Liver (tissue), 9 donors: ENCODE data around the gene DAGLA. TPM values are rescaled to one million over a fixed set of nuclear protein-coding genes. Genes with fewer than 3 reads are reported as not detected.

Experiments
- DNase-seq: peaks from one replicate; pipeline ENCODE4 v3.0.0-alpha.2; 2017; ENCODE audit warnings: low spot score
- H3K27ac ChIP-seq, 2 donors: one replicate each; pipeline ENCODE4 v1.7.0; 2013; ENCODE audit warnings: inconsistent platforms in 2 of 2, low read length in 2 of 2, control low read depth in 1 of 2, low read depth in 1 of 2, mild to moderate bottlenecking in 1 of 2
- H3K27me3 ChIP-seq, 4 donors: one replicate each; pipeline versions ENCODE4 v1.6.1 to v1.7.0; 2013; ENCODE audit warnings: low read length in 3 of 4, inconsistent platforms in 1 of 4, mild to moderate bottlenecking in 1 of 4, moderate library complexity in 1 of 4; ENCODE audit not compliant: control insufficient read depth in 4 of 4, insufficient read depth in 4 of 4
- H3K36me3 ChIP-seq, 4 donors: one replicate each; pipeline versions ENCODE4 v1.6.1 to v1.7.0; 2013; ENCODE audit warnings: low read length in 3 of 4, mild to moderate bottlenecking in 3 of 4, low read depth in 1 of 4, moderate library complexity in 1 of 4; ENCODE audit not compliant: control insufficient read depth in 4 of 4, insufficient read depth in 3 of 4
- H3K4me1 ChIP-seq, 4 donors: one replicate each; pipeline versions ENCODE4 v1.6.1 to v1.7.0; 2013; ENCODE audit warnings: low read length in 3 of 4, mild to moderate bottlenecking in 3 of 4, moderate library complexity in 1 of 4; ENCODE audit not compliant: control insufficient read depth in 4 of 4, insufficient read depth in 4 of 4
- H3K4me3 ChIP-seq, 3 donors: one replicate each; pipeline versions ENCODE4 v1.6.1 to v1.7.0; 2013; ENCODE audit warnings: low read length in 3 of 3, control low read depth in 1 of 3, low read depth in 1 of 3, mild to moderate bottlenecking in 1 of 3
- H3K9ac ChIP-seq, 2 donors: one replicate each; pipeline ENCODE4 v1.7.0; 2013; ENCODE audit warnings: low read length in 2 of 2, mild to moderate bottlenecking in 2 of 2, moderate library complexity in 2 of 2, control low read depth in 1 of 2, low read depth in 1 of 2
- H3K9me3 ChIP-seq, 4 donors: one replicate each; pipeline versions ENCODE4 v1.6.1 to v1.7.0; 2013; ENCODE audit warnings: low read length in 3 of 4; ENCODE audit not compliant: control insufficient read depth in 4 of 4
- EGR1 ChIP-seq, 2 donors: IDR thresholded peaks; 2 replicates each; pipeline ENCODE4 v1.6.1; 2016 to 2018; ENCODE audit warnings: antibody characterized with exemption in 2 of 2, low read depth in 2 of 2
- FOXA1 ChIP-seq: IDR thresholded peaks from 2 replicates; pipeline ENCODE4 v1.6.1; 2016; ENCODE audit warnings: antibody characterized with exemption
- FOXA2 ChIP-seq: IDR thresholded peaks from 2 replicates; pipeline ENCODE4 v1.6.1; 2016; ENCODE audit warnings: antibody characterized with exemption
- GABPA ChIP-seq, 2 donors: IDR thresholded peaks in 1 of 2; conservative IDR thresholded peaks in 1 of 2; 2 replicates each; pipeline ENCODE4 v1.6.1; 2016; ENCODE audit warnings: antibody characterized with exemption in 2 of 2, mild to moderate bottlenecking in 1 of 2, moderate library complexity in 1 of 2
- HNF4A ChIP-seq, 2 donors: conservative IDR thresholded peaks; 2 replicates each; pipeline ENCODE4 v1.6.1; 2016; ENCODE audit warnings: antibody characterized with exemption in 2 of 2, mild to moderate bottlenecking in 2 of 2
- HNF4G ChIP-seq: IDR thresholded peaks from 2 replicates; pipeline ENCODE4 v1.6.1; 2016; ENCODE audit warnings: antibody characterized with exemption
- JUND ChIP-seq, 2 donors: IDR thresholded peaks; 2 replicates each; pipeline ENCODE4 v1.6.1; 2016; ENCODE audit warnings: antibody characterized with exemption in 2 of 2
- REST ChIP-seq: IDR thresholded peaks from 2 replicates; pipeline ENCODE4 v1.6.1; 2016; ENCODE audit warnings: antibody characterized with exemption, mild to moderate bottlenecking
- RXRA ChIP-seq, 2 donors: IDR thresholded peaks; 2 replicates each; pipeline ENCODE4 v1.6.1; 2017 to 2018; ENCODE audit warnings: antibody characterized with exemption in 2 of 2, mild to moderate bottlenecking in 1 of 2
- SP1 ChIP-seq: IDR thresholded peaks from 2 replicates; pipeline ENCODE4 v1.6.1; 2018; ENCODE audit warnings: antibody characterized with exemption, mild to moderate bottlenecking
- TAF1 ChIP-seq: conservative IDR thresholded peaks from 2 replicates; pipeline ENCODE4 v1.6.1; 2016; ENCODE audit warnings: antibody characterized with exemption, mild to moderate bottlenecking
- YY1 ChIP-seq: IDR thresholded peaks from 2 replicates; pipeline ENCODE4 v1.6.1; 2016; ENCODE audit warnings: antibody characterized with exemption, mild to moderate bottlenecking
- ZBTB33 ChIP-seq: IDR thresholded peaks from 2 replicates; pipeline ENCODE4 v1.6.1; 2016; ENCODE audit warnings: antibody characterized with exemption
- whole genome bisulfite sequencing: extraction: QIAGEN DNeasy Blood & Tissue Kit; methylation state at CpG from one replicate; pipeline ENCODE4 v1.1.7; 2013; 5-methylcytosine and 5-hydroxymethylcytosine counted together
- polyA plus RNA-seq, 2 donors: library from polyadenylated mRNA; stranded (reverse) in 1 of 2; unstranded in 1 of 2; fragments of 200-250 nt in 1 of 2; fragments of >200 nt in 1 of 2; fragmentation: Nextera tagmentation in 1 of 2; extraction: Ambion mirVana in 1 of 2; gene quantifications; one replicate each; pipeline versions ENCODE4 v1.2.1 to v1.2.3, GENCODE V29; 2013 to 2015
- total RNA-seq, 2 donors: library from RNA; depleted of rRNA; stranded (reverse); fragments of >200 nt; gene quantifications; one replicate each; pipeline ENCODE4 v1.2.3, GENCODE V29; 2014
- donor health status: healthy.
- donor health status: healthy.
- donor health status: healthy.
- donor health status: healthy.
- donor health status: healthy.

The DAGLA gene
- total and polyA plus RNA-seq, 4 donors, result 0.13 to 0.84 (median 0.60) TPM

GRCh38 chr11:61704838-61705237 lies 24.6 kb downstream of the DAGLA start:
- peaks cover 0 to under 1% (median 0%) of the 10 kb centered on the region in 4 donors for H3K4me1 ChIP-seq
- TF ChIP-seq REST (no peak), HNF4G (no peak), SP1 (no peak), FOXA1 (no peak), JUND (IDR thresholded peaks at IDR 0.05) (no peak), FOXA2 (no peak), YY1 (no peak), ZBTB33 (no peak), TAF1 (no peak), GABPA (IDR thresholded peaks at IDR 0.05 in 1 of 2, conservative IDR thresholded peaks at IDR 0.05 in 1 of 2) (no peak)
- H3K9ac ChIP-seq, result no peak overlapping the region
- no peak overlapping the region for H3K27ac ChIP-seq
- no peak for DNase-seq
- H3K27me3 ChIP-seq, result no peaks in the 10 kb centered on the region
- no peaks in the 10 kb centered on the region for H3K9me3 ChIP-seq
- no peak overlapping the region for H3K4me3 ChIP-seq
- H3K36me3 ChIP-seq, result no peaks in the 10 kb centered on the region
- 88% methylated on average over 15 of the region's 15 CpGs for WGBS

GRCh38 chr11:61706452-61707400 lies 26.5 kb downstream of the DAGLA start:
- Histone ChIP-seq H3K9ac (no peak overlapping the region), H3K9me3 (no peaks in the 10 kb centered on the region), H3K36me3 (no peaks in the 10 kb centered on the region), H3K4me3 (no peak overlapping the region), H3K27me3 (no peaks in the 10 kb centered on the region), H3K27ac (no peak overlapping the region), H3K4me1 (no peaks in the 10 kb centered on the region)
- 88% methylated on average over 27 of the region's 27 CpGs for WGBS
- TF ChIP-seq EGR1 (IDR thresholded peaks at IDR 0.05; ENCODE audit: low read depth in 2 of 2) (no peak), RXRA (IDR thresholded peaks at IDR 0.05) (no peak), YY1 (no peak), SP1 (no peak), HNF4A (conservative IDR thresholded peaks at IDR 0.05) (no peak), REST (no peak), HNF4G (no peak), GABPA (IDR thresholded peaks at IDR 0.05 in 1 of 2, conservative IDR thresholded peaks at IDR 0.05 in 1 of 2) (no peak), TAF1 (no peak)
- no peak for DNase-seq
